Activated gamma-delta T cell treated with anti-CD3 and anti-CD28 coated beads, Interleukin-2, amount 50 U/mL, for 16 hours (primary cell): ENCODE results near the gene COA1.
"Not testable (repeated sequence)": the region's sequence is repeated elsewhere in the genome, so short reads cannot be mapped to it uniquely, and the experiment has no call there.

Experiments used
- DNase-seq: peaks from one replicate; pipeline ENCODE4 v3.0.0-alpha.2; 2020; ENCODE audit warnings: low read depth

The COA1 gene

GRCh38 chr7:43626695-43627094 lies 102.6 kb downstream of the COA1 start:
- DNase-seq: no peak

DNA sequence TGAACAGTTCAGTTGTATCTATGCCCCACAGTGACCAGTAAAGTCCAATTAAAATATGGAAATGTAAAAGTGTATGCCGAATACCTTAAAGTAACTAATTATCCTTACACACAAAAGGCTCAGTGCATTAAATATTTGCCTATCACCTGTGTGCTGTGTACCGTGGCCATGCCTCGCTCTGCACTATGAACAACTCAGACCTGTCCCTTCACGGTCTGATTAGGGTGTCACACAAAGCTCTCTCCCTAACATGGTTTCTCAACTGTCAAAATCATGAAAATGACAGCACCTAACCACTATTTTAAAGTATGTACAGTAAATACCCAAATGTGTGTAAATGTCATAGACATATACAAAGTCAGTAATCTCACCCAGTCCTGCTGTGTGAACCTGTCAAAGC lies 103.3 kb downstream of the COA1 start:
- DNase-seq: no peak

DNA sequence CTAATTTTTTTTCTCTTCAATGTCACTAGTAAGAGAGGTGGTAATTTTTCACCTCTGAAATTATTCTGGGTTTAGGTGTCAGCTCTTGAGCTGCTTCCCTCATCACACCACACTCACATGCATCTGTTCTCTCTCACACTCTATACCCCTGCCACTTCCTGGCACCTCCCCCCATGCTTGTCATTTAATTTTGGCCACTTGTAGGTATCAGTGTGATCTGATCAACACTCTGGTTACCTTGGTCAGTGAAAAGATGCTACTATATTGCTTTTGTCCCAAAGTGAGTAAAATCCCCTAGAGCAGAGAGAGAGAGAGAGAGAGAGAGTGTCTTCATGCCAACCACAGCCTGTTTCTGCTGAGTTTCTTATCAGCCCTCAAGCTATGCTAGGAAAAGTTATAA lies 103.9 kb downstream of the COA1 start:
- DNase-seq: peak; percentile 50

GRCh38 chr7:43624156-43624555 lies 105.2 kb downstream of the COA1 start:
- no peak for DNase-seq

DNA sequence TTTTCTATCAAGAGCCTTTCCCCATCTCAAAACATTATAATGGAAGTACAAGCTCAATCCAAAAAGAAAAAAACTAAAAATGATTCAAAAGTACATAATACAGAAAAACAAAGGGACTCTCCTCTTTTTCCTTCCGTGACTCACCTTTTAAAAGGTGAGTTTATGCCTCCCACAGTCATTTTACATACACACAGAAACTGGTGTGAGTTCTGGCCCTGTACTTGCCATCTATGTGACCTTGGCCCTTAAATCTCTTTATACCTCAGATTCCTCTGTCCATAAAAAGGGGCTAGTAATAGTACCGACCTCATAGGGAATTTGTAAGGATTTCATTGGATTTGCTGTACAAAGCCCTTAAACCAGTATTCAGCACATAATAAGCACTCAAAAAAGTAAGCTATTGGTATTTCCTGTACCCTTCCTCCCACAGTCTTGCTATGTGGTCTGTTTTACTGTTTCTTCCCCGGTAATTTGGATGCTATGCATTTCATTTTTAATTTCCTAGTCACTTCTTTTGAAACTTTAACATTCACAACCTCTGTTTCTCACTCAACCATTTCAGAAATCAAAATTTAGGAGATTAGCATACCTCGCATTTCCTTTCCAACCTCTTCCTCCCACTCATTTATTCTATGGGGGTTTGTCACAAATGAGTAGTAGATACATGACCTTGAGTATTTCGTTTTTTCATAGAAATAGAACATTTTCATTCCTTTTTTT lies 107.4 kb downstream of the COA1 start:
- DNase-seq: no peak

DNA sequence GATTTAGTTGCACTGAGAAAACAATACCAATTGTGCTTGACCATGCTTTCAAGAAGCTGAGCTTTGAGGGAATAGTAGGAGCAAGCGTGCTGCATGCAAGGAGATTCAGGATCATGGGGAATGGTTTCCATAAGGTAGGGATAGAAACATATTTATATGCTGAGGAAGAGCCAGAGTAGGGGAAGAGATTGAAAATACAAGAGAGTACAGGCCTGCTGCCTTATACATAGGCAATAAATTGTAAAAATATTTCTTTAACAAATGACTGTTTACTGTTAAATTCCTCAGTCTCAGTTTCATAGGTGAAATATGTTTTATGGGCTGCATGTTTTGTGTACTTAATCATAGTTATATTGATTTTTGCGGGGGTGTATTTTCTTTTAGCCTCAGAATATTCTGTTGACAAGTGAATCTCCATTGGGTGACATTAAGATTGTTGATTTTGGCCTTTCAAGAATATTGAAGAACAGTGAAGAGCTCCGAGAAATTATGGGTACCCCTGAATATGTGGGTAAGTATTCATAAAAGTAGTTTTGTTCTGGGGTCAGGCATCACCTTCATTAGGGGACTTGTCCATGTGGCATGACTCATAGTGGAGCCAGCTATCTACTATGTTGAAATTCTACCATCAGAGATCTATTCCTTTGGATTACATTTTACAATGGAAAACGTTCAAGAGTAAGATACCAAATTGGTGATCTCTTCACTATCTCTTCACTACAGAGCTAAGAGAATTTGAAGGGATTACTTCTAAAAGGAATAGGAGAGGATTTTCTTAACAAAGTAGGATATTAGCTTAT lies 109.9 kb downstream of the COA1 start:
- DNase-seq: no peak

- no peak for DNase-seq
Observed at GRCh38 chr7:43618073-43618472, 111.2 kb downstream of the COA1 start.

DNA sequence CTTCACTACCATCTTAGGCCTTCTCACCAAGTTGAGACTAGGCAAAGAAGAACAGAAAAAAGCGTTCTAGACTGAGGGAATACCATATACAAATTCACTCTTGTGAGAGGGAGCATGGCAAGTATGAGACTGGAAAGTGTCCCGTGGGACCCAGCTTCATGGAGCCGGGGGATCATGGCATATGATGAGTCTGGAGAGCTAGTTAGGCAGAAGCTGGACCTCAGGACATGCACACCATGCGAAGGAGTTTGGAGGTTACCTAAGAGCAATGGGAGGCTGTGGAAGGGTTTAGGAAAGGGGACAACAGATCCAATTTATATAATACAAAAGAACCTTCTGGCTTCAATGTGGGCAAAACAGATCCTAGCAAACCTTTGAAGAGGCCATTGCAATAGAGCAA lies 112.3 kb downstream of the COA1 start:
- no peak for DNase-seq

DNA sequence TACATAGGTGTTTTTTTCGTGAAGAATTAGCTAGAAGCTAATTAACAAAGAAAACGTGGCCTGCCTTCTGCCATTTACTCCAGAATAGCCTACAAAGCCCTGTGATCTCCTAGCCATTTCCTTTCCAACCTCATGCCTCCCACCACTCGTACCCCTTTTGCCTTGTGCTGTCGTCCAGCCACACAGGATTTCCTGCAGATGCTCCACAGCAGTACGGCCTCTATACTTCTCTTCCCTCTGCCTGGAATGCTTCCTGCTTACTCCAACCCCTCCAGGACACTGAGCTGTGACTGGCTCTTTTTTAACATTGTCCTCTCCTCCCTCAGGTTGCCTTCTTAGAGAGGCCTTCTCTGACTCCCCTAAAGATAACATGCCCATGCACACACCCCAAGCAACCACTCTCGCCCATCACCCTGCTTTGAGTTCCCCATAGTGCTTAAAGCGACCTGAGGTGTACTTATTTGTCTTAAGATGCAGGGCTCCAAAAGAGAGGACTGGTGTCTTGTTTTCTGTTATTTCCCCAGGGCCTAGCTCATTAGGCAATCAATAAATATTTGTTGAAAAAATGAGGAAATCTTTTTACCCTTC lies 113.7 kb downstream of the COA1 start:
- DNase-seq: no peak

DNA sequence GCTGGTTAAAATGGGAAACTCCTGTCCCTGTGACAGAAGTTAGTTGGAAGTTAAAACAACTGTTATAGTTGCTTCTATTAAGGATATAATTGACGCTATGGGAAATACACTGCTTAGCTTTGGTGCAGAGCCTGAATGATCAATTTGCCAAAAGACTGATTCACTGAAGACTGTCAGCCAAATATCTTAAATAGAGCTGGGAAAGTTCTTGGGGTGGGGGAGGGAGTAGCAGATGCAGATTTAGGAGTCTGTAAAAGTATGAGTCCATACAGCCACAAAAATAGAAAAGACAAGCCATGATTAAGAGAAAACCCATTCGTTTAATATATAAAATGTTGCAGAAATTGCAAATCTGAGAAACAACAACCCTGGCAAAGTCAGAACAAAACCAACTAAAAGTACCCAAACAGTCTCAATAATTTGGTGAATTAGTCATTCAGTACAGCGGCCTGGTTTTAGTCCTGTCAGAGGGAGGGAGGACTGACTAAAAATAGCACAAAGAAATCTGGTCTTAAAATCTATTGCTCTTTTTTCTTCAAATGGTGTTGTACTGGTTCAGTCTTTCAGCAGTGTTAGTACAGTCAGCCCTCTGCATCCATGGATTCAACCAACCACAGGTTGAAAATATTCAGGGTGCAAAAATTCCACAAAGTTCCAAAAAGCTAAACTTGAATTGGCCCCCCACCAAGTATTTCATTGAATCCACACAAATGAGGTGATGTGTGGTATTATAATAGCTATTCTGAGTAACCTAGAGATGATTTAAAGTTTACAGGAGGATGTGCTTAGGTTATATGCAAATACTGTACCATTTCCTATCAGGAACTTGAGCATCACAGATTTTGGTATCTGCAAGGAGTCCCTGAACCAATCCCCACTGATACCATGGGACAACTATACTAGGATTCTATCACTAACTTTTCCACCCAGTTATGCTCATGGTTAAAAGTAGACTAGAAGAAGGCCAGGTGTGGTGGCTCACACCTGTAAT lies 116.4 kb downstream of the COA1 start:
- no peak for DNase-seq

DNA sequence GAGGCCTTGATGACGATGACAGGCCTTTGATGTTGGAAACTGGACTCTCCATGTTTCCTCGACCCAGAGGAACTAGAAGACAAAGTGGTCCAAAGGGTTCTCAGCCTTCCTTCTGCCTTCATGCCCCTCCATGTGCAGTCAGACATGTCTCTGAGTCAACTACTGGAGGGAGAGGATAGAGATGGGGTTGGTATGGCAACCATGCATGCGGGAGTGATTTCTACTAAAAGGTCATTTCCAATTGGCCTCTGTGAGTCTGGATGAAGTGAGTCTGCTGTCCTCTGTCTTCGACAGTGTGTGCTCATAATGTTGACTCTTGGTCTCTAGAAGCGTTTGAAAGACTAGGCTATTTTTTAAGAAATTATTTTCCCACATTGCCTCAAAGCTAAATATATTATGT lies 117.2 kb downstream of the COA1 start:
- no peak for DNase-seq

GRCh38 chr7:43609097-43609496 lies 120.2 kb downstream of the COA1 start:
- no peak for DNase-seq

DNA sequence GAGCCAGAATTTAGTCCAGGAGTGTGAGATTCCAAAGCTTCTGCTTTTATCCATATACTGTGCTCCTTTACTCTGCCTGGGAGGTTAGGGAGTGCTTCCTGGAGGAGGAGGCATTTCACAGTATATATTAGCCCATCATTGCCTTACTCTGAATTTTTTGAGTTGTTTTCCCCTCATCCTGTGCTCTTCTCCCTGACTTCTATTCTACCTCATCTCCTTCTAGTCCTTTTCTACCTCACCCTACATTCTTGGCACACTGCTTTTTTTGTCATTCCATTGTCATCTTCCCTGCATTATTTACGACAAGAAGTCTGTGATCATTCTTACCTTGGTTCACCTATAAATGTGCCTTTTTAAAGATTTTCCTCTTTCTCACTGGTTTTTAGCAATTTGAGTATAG lies 125.1 kb downstream of the COA1 start:
- no peak for DNase-seq

DNA sequence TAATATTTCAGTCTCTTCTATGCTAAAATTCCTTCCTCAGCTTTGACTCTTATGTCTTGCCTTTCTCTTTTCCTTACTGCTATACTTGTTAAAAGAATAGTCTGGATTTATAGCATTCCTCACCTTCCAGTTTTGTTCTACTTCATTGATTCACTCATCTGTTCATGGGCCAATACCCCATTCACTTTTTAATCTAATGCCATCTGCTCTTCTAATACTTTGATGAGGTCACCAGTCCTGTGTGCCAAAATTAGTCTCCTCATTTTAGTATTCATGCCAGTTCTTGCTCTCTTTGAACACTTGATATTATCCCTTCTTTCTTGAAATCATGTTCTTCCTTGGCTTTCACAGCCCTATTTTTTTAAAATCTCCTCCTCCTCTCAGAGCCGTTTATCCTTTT lies 127.1 kb downstream of the COA1 start:
- DNase-seq: no peak

DNA sequence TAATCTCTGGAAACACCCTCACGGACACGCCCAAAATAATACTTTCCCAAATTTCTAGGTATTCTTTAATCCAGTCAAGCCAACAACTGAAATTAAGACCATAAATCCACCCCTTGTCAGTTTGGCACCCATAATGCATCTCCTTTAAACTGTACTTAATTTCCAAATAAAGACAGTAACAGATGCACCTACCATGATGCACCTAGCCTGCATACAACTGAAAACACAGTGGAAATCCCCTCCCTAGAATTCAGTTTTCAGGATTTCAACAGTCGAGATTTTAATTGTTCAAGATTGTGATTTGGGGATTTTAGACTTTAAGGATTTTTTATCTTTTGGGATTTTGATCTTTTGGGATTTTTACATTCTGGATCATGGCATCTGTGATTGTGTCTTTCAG lies 129.3 kb downstream of the COA1 start:
- no peak for DNase-seq

GRCh38 chr7:43596426-43596825 lies 132.9 kb downstream of the COA1 start:
- DNase-seq: not testable (repeated sequence)

DNA sequence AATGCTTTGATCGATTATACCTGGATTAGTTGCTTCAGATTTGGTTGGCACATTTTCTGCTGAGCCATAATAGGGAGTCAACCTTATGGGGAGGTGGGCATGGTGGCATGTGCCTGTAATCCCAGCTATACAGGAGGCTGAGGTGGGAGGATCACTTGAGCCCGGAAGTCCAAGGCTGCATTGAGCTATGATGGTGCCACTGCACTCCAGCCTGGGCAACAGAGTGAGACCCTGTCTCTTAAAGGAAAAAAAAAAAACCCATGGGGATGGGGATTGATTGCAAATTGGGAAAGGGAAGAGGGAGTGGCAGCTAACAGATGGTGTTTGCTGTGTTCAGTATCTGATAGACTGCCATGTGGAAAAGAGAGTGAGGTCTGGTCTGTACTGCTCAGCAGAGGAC lies 135.3 kb downstream of the COA1 start:
- no peak for DNase-seq

- DNase-seq: no peak
Observed at GRCh38 chr7:43593010-43593409, 136.3 kb downstream of the COA1 start.

DNA sequence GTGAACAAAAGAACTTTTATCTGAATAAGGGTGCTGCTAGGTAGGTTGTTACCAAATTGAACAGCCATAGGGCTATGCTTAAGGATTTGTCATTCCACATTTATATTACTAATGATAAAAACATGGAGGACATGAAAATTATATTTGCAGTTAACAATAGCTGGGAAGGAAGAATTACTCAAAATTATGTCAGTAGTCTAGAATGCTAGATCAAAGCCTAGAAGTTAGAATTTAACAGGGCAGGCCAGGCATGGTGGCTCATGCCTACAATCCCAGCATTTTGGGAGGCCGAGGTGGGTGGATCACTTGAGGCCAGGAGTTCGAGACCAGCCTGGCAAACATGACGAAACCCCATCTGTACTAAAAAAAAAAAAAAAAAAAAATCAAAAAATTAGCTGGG lies 137.0 kb downstream of the COA1 start:
- no peak for DNase-seq

DNA sequence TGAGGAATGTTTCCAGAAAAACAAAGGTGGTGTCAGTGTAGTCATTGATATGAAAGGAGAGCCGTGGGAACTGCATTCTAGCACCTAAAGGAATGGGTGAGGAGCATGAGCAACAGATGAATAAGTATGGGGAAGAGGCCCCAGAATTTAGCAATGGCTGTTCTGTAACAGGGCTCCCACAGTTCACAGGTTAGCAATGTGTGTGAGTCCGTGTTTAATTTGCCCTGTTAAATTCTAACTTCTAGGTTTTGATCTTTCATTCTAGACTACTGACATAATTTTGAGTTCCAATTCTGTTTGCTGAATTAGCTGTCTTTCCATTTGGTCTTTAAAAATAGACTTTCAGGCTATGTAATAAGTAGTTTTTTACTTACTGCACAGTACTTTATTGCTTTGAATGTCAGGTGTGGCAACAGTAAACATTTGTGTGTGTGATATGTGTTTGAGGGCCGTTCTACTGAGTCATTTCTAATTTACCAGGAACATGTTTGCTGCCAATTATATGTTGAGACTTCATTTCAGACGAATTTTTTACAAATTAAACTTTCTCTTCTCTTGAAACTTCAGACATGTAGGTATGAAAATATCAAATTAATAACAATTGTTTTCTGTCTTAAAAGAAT lies 137.7 kb downstream of the COA1 start:
- no peak for DNase-seq

- DNase-seq: no peak
Observed at GRCh38 chr7:43590862-43591557, 138.3 kb downstream of the COA1 start.
